GM20000 (cell line): Measurements from ENCODE around the gene PRKG1.
"Not testable (repeated sequence)": the region's sequence is repeated elsewhere in the genome, so short reads cannot be mapped to it uniquely, and the experiment has no call there.

Experiments
- DNase-seq: peaks from one replicate; pipeline ENCODE4 v3.0.0; 2012; ENCODE audit warnings: low spot score
- CTCF ChIP-seq: IDR thresholded peaks from 2 replicates; pipeline ENCODE4 v1.5.1; 2012; ENCODE audit warnings: mild to moderate bottlenecking, control low read depth; ENCODE audit errors: extremely low read depth, missing control alignments

PRKG1 gene

GRCh38 chr10:51269821-51270220, 195.5 kb downstream of the PRKG1 start:
- DNase-seq: no peak
- TF ChIP-seq CTCF: no peak

- no peak for DNase-seq
- no peak for TF ChIP-seq CTCF
Measured at GRCh38 chr10:51270936-51271530, 196.7 kb downstream of the PRKG1 start.

DNA sequence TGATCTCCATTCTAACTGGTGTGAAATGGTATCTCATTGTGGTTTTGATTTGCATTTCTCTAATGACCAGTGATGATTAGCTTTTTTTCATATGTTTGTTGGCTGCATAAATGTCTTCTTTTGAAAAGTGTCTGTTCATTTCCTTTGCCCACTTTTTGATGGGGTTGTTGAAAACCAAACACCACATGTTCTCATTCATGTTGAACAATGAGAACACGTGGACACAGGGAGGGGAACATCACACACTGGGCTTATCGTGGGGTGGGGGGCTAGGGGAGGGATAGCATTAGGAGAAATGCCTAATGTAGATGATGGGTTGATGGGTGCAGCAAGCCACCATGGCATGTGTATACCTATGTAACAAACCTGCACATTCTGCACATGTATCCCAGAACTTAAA, 197.8 kb downstream of the PRKG1 start:
- DNase-seq: not testable (repeated sequence)

DNA sequence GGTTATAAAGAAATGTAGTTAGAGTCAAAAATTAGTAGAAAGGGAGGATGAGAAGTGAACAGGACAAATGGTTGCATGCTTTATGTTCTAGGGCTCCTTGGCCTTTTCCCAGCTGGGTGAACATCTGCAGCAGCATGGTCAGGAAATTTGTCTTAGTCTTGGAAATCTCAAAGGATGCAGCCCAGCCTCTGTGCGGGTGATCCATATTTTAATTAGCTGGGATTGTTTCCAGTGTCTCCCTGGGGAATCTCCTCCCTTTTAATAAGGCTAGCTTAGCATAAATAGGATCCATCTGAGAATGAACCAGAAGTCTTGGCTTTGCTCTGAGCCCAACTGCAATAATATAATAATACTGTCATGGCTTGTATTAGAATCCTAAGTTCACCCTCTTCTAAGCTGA, 198.3 kb downstream of the PRKG1 start:
- DNase-seq: no peak
- no peak for TF ChIP-seq CTCF

DNA sequence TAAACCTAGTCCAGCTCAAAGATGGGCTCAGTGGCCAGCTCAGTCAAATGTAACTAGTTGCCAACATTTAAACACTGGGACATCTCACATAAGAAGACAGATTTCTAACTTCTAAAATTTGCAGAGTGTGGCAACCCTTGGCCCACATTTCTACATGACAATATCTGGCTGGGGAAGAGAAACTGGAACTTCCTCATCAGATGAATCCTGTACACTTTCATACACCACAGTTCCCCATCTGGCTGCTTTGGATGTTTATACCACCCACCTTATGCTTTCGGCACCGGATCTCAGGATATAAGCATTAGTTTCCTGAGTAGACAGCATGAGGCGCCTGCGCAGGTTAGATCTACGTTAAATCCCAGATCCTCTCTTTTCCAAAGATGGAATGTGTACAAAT, 199.3 kb downstream of the PRKG1 start:
- TF ChIP-seq CTCF: no peak
- no peak for DNase-seq

- not testable (repeated sequence) for DNase-seq
Measured at GRCh38 chr10:51276097-51276496, 201.8 kb downstream of the PRKG1 start.

- DNase-seq: not testable (repeated sequence)
Measured at GRCh38 chr10:51281387-51281786, 207.1 kb downstream of the PRKG1 start.

DNA sequence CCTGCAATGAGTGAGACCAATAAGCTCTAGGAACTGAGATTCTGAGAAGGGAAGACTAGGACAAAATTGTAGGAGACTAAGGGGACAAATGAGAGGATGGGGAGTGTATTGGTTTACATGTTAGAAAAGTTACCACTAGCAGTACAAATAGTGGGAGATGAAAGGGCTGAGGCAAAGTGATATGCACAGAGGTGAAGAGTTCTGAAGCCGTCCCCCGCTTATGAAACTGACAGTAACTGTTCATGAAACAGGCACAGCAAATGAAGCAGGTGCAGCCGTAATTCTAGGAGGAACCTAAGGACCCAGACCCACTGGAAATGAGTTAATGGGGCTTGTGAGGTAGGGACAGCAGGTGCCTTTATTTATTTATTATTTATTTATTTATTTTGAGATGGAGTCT, 211.3 kb downstream of the PRKG1 start:
- TF ChIP-seq CTCF: no peak
- no peak for DNase-seq

DNA sequence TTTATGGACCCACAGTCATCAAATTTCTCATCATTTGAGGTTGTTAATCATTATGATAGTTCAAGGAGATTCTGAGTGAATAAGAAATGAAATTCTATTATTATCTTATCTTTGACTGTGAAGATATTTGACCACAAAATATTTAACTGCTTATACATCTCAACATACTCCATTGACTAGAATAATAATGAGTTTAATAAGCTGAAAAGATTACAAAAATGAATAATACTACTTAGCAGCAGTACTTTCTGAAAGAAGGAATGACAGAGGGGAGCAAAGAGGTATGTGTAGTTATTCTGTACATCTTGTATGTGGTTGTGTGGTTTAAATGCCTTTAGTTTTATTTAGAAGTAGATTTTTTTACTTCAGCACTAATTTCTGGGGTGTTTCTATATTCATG, 214.2 kb downstream of the PRKG1 start:
- no peak for TF ChIP-seq CTCF

More for the DNA sequence above, 214.2 kb downstream of the PRKG1 start:
- DNase-seq: no peak
